PC-3 (cell line): Measurements from ENCODE around the gene DHX58. TPM values are rescaled to one million over a fixed set of nuclear protein-coding genes. Genes with fewer than 3 reads are reported as not detected.

Source experiments
- ATAC-seq: fragments of 200-7000 bp; cut with Tn5 transposase; 2 replicates; pipeline ENCODE4 v1.9.1; 2020; ENCODE audit warnings: mild to moderate bottlenecking, moderate library complexity
- BruUV-seq: library from RNA; stranded (reverse); fragments of 400-500 nt; replicated peaks from 2 replicates; lab custom pipeline; 2021; lab: Mats Ljungman, UMichigan
- CTCF ChIA-PET: fragments of 300-600 bp; sonication (Branson Sonifier 250); formaldehyde crosslinking; loops from one replicate; lab custom pipeline; 2022; ENCODE audit warnings: antibody characterized with exemption; lab: Charles Lee
- POLR2A ChIA-PET: fragments of 300-600 bp; sonication (Branson Sonifier 250); formaldehyde crosslinking; loops from one replicate; lab custom pipeline; 2022; ENCODE audit warnings: antibody characterized with exemption; ENCODE audit not compliant: unreplicated experiment; lab: Charles Lee
- DNase-seq: peaks from one replicate; pipeline ENCODE4 v3.0.0-alpha.2; 2015
- H2AFZ ChIP-seq: fragments of 300-600 bp; sonication (generic); 2 replicates; pipeline ENCODE4 v1.6.0; 2016; ENCODE audit warnings: antibody characterized with exemption, low read length
- H3F3A ChIP-seq: fragments of 300-600 bp; sonication (generic); one replicate; pipeline ENCODE4 v1.6.0; 2017; ENCODE audit warnings: antibody characterized with exemption, low read length, control low read depth, mild to moderate bottlenecking; ENCODE audit not compliant: unreplicated experiment
- H3K27ac ChIP-seq: fragments of 300-600 bp; sonication (generic); 2 replicates; pipeline ENCODE4 v1.5.1; 2016; ENCODE audit warnings: mild to moderate bottlenecking, low read length
- H3K27me3 ChIP-seq: fragments of 300-600 bp; sonication (generic); 2 replicates; pipeline ENCODE4 v1.6.1; 2016; ENCODE audit warnings: low read length, mixed read lengths
- H3K36me3 ChIP-seq: fragments of 300-600 bp; sonication (generic); 2 replicates; pipeline ENCODE4 v1.6.1; 2016; ENCODE audit warnings: low read depth, mixed run types, low read length, mixed read lengths
- H3K4me1 ChIP-seq: fragments of 300-600 bp; sonication (generic); 2 replicates; pipeline ENCODE4 v1.5.1; 2016; ENCODE audit warnings: low read length; ENCODE audit not compliant: insufficient read depth
- H3K4me2 ChIP-seq: fragments of 300-600 bp; sonication (generic); 2 replicates; pipeline ENCODE4 v1.6.0; 2016; ENCODE audit warnings: low read length
- H3K4me3 ChIP-seq: fragments of 300-600 bp; sonication (generic); 2 replicates; pipeline ENCODE4 v1.5.1; 2016; ENCODE audit warnings: mild to moderate bottlenecking, low read length, mixed read lengths
- H3K79me2 ChIP-seq: fragments of 300-600 bp; sonication (generic); 2 replicates; pipeline ENCODE4 v1.6.1; 2017; ENCODE audit warnings: low read length, mixed read lengths
- H3K9ac ChIP-seq: fragments of 300-600 bp; sonication (generic); 2 replicates; pipeline ENCODE4 v1.6.0; 2016; ENCODE audit warnings: mild to moderate bottlenecking, low read length
- H3K9me2 ChIP-seq: fragments of 300-600 bp; sonication (generic); replicated peaks from 2 replicates; pipeline ENCODE4 v1.6.1; 2016; ENCODE audit warnings: mixed run types, low read length, mixed read lengths
- H3K9me3 ChIP-seq: fragments of 300-600 bp; sonication (generic); 2 replicates; pipeline ENCODE4 v1.6.1; 2016; ENCODE audit warnings: low read length, mixed read lengths
- H4K20me1 ChIP-seq: fragments of 300-600 bp; sonication (generic); 2 replicates; pipeline ENCODE4 v1.6.1; 2016; ENCODE audit warnings: low read length, mixed read lengths
- CTCF ChIP-seq: fragments of 300-600 bp; sonication (generic); conservative IDR thresholded peaks from 2 replicates; pipeline ENCODE4 v1.5.1; 2017; ENCODE audit warnings: antibody characterized with exemption, low read depth, mild to moderate bottlenecking, low read length
- EZH2 ChIP-seq: fragments of 300-600 bp; sonication (generic); IDR thresholded peaks from one replicate; pipeline ENCODE4 v1.6.1; 2017; ENCODE audit warnings: antibody characterized with exemption, mild to moderate bottlenecking, low read length; ENCODE audit not compliant: unreplicated experiment
- EZH2phosphoT487 ChIP-seq: fragments of 300-600 bp; sonication (generic); IDR thresholded peaks from 2 replicates; pipeline ENCODE4 v1.6.1; 2018; ENCODE audit warnings: mild to moderate bottlenecking, antibody characterized with exemption, low read length, borderline replicate concordance
- intact Hi-C: fragments of 100-400 bp; cut with micrococcal nuclease; formaldehyde crosslinking; loops from 2 replicates; pipeline ENCODE4 v1.9.0; 2023
- total RNA-seq: library from RNA; depleted of rRNA; stranded (reverse); fragments of >200 nt; gene quantifications from 2 replicates; pipeline ENCODE4 v1.2.3, GENCODE V29; 2014

Gene DHX58
- total RNA-seq, 1 experiment from 2014 or later, result not detected

- POLR2A ChIA-PET, result no interaction called here
- no peak overlapping the region for H3K9ac ChIP-seq
- intact Hi-C loops, result no loop called here
Measured at GRCh38 chr17:42107597-42108576, 4.6 kb downstream of the DHX58 start.

GRCh38 chr17:42107124-42107523 is 5.4 kb downstream of the DHX58 start:
- DNase-seq, result no peak
- Histone ChIP-seq H3K4me1 (peaks cover 3% of the 10 kb centered on the region; the same call in 1 of the 2 replicates), H3K9me2 (no peaks in the 10 kb centered on the region), H2AFZ (no peak overlapping the region), H3K27me3 (no peaks in the 10 kb centered on the region), H3F3A (no peaks in the 10 kb centered on the region), H3K36me3 (no peaks in the 10 kb centered on the region), H4K20me1 (no peaks in the 10 kb centered on the region), H3K4me2 (no peak overlapping the region), H3K27ac (no peak overlapping the region), H3K9ac (no peak overlapping the region), H3K79me2 (no peaks in the 10 kb centered on the region), H3K9me3 (no peaks in the 10 kb centered on the region), H3K4me3 (no peak overlapping the region)
- TF ChIP-seq EZH2, result no peak
- CTCF ChIA-PET, result no interaction called here
- POLR2A ChIA-PET, result no interaction called here
- intact Hi-C loops, result no loop called here
- no peak for ATAC-seq
- no TSS peak for BruUV-seq

More at GRCh38 chr17:42107597-42108576, 4.6 kb downstream of the DHX58 start:
- Histone ChIP-seq H3K27me3 (no peaks in the 10 kb centered on the region), H3K9me3 (no peaks in the 10 kb centered on the region), H3F3A (no peaks in the 10 kb centered on the region), H3K9me2 (no peaks in the 10 kb centered on the region), H3K4me3 (no peak overlapping the region), H2AFZ (no peak overlapping the region), H4K20me1 (no peaks in the 10 kb centered on the region), H3K79me2 (no peaks in the 10 kb centered on the region), H3K36me3 (no peaks in the 10 kb centered on the region), H3K27ac (no peak overlapping the region), H3K4me2 (no peak overlapping the region), H3K4me1 (peaks cover 2% of the 10 kb centered on the region; the same call in 1 of the 2 replicates)
- CTCF ChIA-PET, result no interaction called here
- ATAC-seq (no peak), DNase-seq (no peak)
- no peak for TF ChIP-seq EZH2phosphoT487
- TF ChIP-seq EZH2, result no peak
- TF ChIP-seq CTCF, result no peak
- BruUV-seq, result no TSS peak

- POLR2A ChIA-PET, result no interaction called here
- no peaks in the 10 kb centered on the region for H3K9me2 ChIP-seq
Measured at GRCh38 chr17:42106009-42106408, 6.5 kb downstream of the DHX58 start.

More at GRCh38 chr17:42106009-42106408, 6.5 kb downstream of the DHX58 start:
- CTCF ChIA-PET, result no interaction called here
- DNase-seq (no peak), ATAC-seq (no peak)
- H4K20me1 ChIP-seq, result no peaks in the 10 kb centered on the region
- no TSS peak for BruUV-seq
- peaks cover 3% of the 10 kb centered on the region; the same call in 1 of the 2 replicates for H3K4me1 ChIP-seq
- no peaks in the 10 kb centered on the region for H3K9me3 ChIP-seq
- no peak overlapping the region for H3K27ac ChIP-seq
- H3K9ac ChIP-seq, result no peak overlapping the region
- H2AFZ ChIP-seq, result no peak overlapping the region
- intact Hi-C loops, result no loop called here
- no peaks in the 10 kb centered on the region for H3K79me2 ChIP-seq
- H3K4me2 ChIP-seq, result no peak overlapping the region
- no peaks in the 10 kb centered on the region for H3K27me3 ChIP-seq
- H3F3A ChIP-seq, result no peaks in the 10 kb centered on the region
- no peak for TF ChIP-seq EZH2phosphoT487
- TF ChIP-seq EZH2, result no peak
- TF ChIP-seq CTCF, result no peak
- H3K36me3 ChIP-seq, result no peaks in the 10 kb centered on the region
- H3K4me3 ChIP-seq, result no peak overlapping the region
